ENCODE data around the gene GLCCI1.

Gene GLCCI1

DNA sequence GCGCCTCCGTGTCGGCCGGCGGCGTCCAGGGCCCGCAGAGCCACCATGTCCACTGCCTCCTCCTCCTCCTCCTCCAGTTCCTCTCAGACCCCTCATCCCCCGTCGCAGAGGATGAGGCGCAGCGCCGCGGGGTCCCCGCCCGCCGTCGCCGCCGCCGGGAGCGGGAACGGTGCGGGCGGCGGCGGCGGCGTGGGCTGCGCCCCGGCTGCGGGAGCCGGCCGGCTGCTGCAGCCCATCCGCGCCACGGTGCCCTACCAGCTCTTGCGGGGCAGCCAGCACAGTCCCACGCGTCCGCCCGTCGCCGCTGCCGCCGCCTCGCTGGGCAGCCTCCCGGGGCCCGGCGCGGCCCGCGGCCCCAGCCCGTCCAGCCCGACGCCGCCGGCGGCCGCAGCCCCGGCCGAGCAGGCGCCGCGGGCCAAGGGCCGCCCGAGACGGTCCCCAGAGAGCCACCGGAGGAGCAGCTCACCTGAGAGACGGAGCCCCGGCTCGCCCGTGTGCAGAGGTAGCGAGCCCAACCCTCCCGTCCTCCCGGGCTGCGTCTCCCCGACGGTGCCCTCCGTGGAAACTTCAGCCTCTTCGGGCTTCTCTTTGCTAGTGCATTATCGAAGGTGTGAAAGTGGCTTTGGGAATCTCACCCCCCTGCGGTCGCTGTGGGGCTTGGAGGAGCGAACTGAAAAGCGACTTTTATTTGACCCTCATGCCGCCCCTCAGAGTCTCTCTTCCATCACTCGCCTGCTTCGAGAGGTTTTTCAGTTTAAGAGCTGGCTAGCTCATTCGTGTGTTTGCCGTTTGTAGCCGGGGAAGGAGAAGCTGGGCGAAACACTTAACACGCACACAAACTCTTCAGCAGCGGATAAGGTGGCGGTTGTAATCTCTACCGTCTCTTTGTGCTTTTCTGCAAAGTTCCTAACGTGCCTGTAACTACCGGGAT, 975 bp downstream of the GLCCI1 start:
- peak overlapping the region; percentile 72 for H3K4me3 ChIP-seq (ENCODE audit: low read depth, low read length)
- DNase-seq (ENCODE audit: low read depth) = peak; percentile 78
- TF ChIP-seq, protein P1, sequence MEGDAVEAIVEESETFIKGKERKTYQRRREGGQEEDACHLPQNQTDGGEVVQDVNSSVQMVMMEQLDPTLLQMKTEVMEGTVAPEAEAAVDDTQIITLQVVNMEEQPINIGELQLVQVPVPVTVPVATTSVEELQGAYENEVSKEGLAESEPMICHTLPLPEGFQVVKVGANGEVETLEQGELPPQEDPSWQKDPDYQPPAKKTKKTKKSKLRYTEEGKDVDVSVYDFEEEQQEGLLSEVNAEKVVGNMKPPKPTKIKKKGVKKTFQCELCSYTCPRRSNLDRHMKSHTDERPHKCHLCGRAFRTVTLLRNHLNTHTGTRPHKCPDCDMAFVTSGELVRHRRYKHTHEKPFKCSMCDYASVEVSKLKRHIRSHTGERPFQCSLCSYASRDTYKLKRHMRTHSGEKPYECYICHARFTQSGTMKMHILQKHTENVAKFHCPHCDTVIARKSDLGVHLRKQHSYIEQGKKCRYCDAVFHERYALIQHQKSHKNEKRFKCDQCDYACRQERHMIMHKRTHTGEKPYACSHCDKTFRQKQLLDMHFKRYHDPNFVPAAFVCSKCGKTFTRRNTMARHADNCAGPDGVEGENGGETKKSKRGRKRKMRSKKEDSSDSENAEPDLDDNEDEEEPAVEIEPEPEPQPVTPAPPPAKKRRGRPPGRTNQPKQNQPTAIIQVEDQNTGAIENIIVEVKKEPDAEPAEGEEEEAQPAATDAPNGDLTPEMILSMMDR (IDR thresholded peaks at IDR 0.05; ENCODE audit: low read depth, low read length) = peak; percentile 5
- TF ChIP-seq, protein P2, sequence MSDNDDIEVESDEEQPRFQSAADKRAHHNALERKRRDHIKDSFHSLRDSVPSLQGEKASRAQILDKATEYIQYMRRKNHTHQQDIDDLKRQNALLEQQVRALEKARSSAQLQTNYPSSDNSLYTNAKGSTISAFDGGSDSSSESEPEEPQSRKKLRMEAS (IDR thresholded peaks at IDR 0.05; ENCODE audit: low read depth, low read length) = no peak
- TF ChIP-seq MYC (IDR thresholded peaks at IDR 0.05; ENCODE audit: low read depth, low read length) = peak; percentile 14; the same call in 1 of the 2 replicates

DNA sequence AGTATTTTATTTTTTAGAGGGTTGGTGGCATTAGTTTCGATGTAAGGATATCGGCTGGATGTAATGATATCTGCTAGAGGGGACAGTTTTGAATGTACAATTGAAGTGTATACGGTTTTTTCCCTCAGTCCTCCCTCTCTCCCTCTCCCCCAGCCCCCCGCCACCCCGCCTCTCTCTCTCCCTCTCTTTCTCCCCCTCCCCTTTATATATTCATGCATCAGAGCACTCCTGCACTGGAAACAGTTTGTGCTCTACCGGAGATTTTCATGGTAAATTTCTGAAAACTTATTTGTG, 1.6 kb downstream of the GLCCI1 start:
- DNase-seq (ENCODE audit: low read depth) = no peak
- peak overlapping the region; percentile 72 for H3K4me3 ChIP-seq (ENCODE audit: low read depth, low read length)
- TF ChIP-seq MYC (IDR thresholded peaks at IDR 0.05; ENCODE audit: low read depth, low read length) (no peak), POLR2A (IDR thresholded peaks at IDR 0.05; ENCODE audit: extremely low read depth, insufficient read length) (no peak)
- TF ChIP-seq, protein P1 (IDR thresholded peaks at IDR 0.05; ENCODE audit: low read depth, low read length) = no peak
- TF ChIP-seq, protein P2 (IDR thresholded peaks at IDR 0.05; ENCODE audit: low read depth, low read length) = no peak

DNA sequence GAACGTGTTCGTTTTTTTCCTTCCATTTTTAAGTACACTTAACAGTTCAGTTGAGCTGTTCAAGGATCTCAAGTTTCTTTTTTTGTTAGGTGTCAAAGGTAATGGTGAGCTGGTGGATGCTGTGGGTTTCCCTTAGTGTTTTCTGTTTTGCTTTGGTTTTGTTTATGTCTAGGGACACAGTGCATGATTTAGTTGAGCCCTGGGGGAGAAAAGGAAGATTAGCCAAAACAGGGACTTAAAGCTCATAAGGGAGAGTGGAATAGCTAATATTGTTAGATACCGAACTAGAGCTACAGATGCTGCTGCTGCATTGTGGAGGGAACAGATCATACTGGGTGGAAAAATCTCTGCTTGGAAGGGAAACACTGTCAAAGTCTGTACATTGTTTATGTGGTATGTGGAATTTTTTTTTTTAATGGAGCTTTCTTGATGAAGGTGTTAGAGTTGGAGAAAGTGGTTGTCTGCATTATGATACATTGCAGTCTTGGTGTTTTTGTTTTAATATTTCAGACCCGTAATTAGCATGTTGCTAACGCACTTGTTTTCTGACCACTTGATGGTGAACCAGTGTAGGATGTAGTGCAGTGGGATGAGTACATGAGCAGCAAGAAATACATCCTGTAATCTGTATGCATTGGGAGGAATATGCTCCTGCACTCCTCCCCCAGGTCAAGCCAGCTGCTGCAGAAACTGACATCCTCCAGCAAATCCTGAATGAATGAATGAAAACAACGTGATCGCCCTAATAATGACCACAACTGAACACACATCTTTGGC, 2.1 kb downstream of the GLCCI1 start:
- peak overlapping the region; percentile 72 for H3K4me3 ChIP-seq (ENCODE audit: low read depth, low read length)
- peak; percentile 61 for DNase-seq (ENCODE audit: low read depth)
- TF ChIP-seq POLR2A (IDR thresholded peaks at IDR 0.05; ENCODE audit: extremely low read depth, insufficient read length) = no peak
- TF ChIP-seq, protein P1 (IDR thresholded peaks at IDR 0.05; ENCODE audit: low read depth, low read length) = no peak
- TF ChIP-seq, protein P2 (IDR thresholded peaks at IDR 0.05; ENCODE audit: low read depth, low read length) = no peak
- TF ChIP-seq MYC (IDR thresholded peaks at IDR 0.05; ENCODE audit: low read depth, low read length) = no peak

DNA sequence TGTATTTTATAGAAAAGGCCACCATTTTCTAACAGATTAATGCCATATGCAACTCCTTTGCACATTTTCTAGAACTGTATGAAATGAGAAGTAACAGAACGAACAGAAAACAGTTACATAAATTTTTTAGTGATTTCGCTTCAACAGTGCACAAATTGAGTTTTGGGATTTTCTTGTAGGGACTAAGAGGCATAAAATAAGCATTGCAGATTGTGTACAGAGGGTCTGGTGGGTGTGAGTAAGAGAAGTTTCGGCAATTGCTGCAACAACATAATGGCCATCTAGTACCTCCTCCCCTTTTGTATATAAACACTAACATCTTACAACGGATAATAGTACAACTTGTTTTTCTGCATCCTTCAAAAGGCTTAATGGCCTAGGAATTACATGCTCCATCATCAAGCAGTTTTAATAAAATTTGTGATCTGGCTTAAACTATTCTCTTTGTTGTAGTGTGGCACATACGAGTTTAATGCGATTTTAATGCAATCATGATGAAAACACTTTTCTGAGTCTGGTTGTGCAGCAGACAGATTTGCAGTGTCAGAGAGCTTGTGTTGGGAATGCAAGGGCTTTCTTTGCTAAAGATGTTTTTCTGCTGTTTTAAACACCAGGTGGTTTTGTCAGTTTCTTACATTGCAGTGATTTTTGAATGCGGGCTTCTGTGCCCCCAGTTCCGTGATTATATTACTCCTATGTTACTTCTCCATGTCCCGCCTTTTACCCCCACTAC, 2.9 kb downstream of the GLCCI1 start:
- H3K4me3 ChIP-seq (ENCODE audit: low read depth, low read length) = peak overlapping the region; percentile 72
- DNase-seq (ENCODE audit: low read depth) = no peak
- no peak for TF ChIP-seq POLR2A (IDR thresholded peaks at IDR 0.05; ENCODE audit: extremely low read depth, insufficient read length)

DNA sequence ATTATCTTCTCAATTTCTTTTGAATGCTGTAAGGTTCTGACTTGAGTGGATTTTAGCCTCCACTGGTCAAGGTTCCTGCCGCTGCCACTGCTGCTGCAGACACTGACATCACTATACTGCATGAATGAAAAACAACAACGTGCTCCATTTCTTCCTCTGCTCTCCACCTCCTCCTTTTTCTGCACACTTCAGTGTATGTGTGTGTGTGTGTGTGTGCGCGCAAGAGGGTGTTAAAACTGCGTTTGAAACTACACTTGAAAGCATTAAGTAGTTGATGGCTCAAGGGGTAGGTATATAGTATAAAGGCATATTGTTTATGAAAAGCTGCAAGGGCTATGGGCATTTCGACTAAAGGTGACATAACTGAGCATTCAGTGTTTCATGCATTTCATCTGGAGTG, 3.5 kb downstream of the GLCCI1 start:
- TF ChIP-seq MYC (IDR thresholded peaks at IDR 0.05; ENCODE audit: low read depth, low read length) (no peak), POLR2A (IDR thresholded peaks at IDR 0.05; ENCODE audit: extremely low read depth, insufficient read length) (no peak)
- TF ChIP-seq, protein P1 (IDR thresholded peaks at IDR 0.05; ENCODE audit: low read depth, low read length) = no peak
- TF ChIP-seq, protein P2 (IDR thresholded peaks at IDR 0.05; ENCODE audit: low read depth, low read length) = no peak
- peak overlapping the region; percentile 21 for H3K4me3 ChIP-seq (ENCODE audit: low read depth, low read length)
- DNase-seq (ENCODE audit: low read depth) = peak; percentile 20
